Stimulated activated CD4-positive, alpha-beta T cell treated with anti-CD3 and anti-CD28 coated beads, Interleukin-2, amount 100 ng/mL, for 24 hours (primary cell): ENCODE data around the gene ATP13A5.

Experiments
- DNase-seq, 2 donors: peaks; one replicate each; pipeline ENCODE4 v3.0.0-alpha.2; 2020

The ATP13A5 gene, protein sequence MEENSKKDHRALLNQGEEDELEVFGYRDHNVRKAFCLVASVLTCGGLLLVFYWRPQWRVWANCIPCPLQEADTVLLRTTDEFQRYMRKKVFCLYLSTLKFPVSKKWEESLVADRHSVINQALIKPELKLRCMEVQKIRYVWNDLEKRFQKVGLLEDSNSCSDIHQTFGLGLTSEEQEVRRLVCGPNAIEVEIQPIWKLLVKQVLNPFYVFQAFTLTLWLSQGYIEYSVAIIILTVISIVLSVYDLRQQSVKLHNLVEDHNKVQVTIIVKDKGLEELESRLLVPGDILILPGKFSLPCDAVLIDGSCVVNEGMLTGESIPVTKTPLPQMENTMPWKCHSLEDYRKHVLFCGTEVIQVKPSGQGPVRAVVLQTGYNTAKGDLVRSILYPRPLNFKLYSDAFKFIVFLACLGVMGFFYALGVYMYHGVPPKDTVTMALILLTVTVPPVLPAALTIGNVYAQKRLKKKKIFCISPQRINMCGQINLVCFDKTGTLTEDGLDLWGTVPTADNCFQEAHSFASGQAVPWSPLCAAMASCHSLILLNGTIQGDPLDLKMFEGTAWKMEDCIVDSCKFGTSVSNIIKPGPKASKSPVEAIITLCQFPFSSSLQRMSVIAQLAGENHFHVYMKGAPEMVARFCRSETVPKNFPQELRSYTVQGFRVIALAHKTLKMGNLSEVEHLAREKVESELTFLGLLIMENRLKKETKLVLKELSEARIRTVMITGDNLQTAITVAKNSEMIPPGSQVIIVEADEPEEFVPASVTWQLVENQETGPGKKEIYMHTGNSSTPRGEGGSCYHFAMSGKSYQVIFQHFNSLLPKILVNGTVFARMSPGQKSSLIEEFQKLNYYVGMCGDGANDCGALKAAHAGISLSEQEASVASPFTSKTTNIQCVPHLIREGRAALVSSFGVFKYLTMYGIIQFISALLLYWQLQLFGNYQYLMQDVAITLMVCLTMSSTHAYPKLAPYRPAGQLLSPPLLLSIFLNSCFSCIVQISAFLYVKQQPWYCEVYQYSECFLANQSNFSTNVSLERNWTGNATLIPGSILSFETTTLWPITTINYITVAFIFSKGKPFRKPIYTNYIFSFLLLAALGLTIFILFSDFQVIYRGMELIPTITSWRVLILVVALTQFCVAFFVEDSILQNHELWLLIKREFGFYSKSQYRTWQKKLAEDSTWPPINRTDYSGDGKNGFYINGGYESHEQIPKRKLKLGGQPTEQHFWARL

DNA sequence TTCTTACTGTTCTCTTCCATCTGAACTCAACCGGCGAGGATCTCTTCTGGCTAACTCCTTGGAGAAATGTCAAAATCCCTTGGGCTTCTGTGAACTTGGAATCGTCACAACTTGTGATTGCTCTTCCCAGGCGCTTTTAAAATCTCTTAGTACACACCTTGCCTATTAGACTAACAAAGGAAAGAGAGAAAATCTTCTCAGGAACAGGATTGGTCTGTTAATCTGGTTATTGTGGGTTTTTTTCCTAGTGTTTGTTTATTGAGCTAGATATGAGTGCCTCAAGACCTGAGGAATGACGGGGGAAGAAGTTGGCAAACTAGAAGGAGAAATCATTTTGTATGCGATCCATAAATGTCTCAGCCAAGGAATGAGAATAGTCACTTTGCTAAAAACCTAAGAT is at the start of gene ATP13A5:
TSS of gene ATP13A5 (minus strand) at position 48 of the 400 bp plus-strand sequence. CDS start at position 20, 28 bp downstream.
- DNase-seq, result no peak

DNA sequence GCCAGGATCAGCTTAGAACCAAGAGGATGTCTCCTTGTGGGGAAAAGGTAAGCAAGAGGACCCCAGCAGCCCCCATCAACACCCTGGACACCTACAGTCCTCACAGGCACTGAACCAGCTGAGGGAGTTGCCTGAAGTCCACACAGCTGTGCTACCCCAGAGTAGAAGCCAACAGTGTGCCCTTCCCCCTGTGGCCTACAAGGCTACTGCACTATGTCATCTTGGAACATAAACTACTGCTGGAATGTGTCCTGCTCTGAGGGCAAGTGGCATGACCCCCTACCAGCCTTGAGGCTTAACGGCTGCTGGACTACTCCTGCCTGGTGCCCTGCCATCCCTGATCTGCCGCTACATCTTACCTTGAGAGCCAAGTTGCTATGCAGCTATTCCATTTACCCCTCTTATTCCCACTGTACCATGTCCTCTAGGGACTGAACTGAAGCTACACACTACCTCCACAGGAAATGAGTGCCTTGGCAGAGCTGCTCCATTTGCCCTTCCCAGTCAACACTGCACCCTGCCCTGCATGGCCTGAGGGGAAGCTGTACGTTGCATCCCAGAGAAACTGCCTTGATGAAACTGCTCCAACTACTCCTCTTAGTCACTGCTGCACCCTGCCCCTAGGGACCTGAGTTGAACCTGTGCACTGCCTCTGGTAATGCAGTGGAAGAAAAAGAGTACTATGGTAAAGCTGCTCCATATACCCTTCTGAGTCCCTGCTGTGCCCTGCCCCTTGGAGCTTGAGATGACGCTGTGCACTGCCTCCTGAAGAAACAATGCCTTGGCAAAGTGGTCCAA is 40.2 kb upstream of the ATP13A5 start:
- no peak for DNase-seq

DNA sequence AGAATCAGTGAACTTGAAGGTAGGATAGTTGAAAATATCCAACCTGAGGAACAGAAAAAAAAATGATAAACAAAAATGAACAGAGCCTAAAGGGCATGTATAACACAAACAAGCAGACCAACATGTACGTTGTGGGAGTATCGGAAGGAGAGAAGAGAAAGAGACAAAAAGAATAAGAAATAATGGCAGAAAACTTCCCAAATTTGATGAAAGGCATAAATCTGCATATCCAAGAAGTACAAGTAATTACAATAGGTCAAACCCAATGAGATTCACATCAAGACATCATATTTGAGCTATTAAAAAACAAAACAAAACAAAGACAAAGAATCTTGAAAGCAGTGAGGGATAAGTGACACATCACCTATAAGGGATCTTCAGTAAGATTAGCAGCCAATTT is 38.1 kb upstream of the ATP13A5 start:
- no peak for DNase-seq

DNA sequence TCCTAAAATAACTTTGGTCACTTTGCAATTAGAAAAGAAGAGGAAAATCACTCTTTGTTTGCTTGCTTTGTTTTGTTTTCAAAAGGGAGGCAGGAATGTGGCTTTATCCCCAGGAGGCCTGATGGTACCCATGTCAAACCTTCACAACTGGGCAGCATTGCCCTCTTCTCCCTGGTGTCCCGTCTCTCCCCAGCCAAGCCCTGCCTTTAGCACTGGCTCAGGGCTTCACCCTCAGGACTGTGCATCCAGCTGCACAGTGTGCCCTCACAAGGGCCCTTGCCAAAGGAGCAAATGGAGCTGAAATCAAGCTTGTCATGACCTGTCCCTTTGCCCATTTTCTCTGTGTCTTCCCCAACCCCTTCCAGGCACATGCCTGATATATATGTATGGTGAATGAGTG is 29.1 kb upstream of the ATP13A5 start:
- DNase-seq, result no peak

GRCh38 chr3:193407112-193407511 is 28.6 kb upstream of the ATP13A5 start:
- DNase-seq, result no peak

- DNase-seq, result no peak
These were observed 24.8 kb upstream of the ATP13A5 start for GRCh38 chr3:193403307-193403706.

DNA sequence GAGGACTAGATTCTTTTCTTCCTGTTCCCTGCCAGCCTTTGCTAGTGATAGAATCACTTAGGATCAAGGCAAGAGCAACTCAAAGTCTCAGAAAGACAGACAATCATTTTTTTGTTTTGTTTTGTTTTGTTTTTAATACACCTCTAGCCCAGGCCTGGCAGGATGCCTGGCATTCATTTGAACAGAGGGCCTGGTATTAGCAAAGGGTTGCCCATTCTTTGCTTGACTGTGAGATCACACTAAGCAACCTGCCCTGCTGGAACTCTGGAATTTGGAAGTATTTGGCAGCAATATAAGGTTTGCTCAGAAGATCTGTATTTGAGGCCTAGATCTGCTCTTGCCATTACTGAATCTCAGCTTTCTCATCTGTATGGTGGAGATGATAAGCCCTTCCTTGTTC is 21.8 kb upstream of the ATP13A5 start:
- DNase-seq, result no peak

GRCh38 chr3:193396451-193397244 is 18.1 kb upstream of the ATP13A5 start:
- DNase-seq, result no peak

DNA sequence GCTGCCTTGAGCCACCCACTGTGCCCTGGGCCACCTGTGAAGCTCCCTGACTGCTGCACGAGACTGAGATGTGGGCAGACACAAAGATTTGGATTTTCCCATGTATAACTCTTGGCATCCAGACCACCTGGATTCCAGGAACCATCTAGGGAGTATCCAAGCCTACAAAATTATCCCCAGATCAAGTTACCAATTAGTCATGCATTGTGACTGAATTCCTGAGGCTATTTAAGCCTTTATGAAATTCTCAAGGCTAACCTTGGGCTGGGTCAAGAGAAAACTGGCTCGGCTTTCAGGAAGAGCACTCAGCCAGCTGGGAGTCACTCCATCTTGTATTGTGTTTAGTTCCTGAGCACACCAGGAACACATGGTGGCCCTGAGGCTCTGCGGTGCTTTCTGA is 13.3 kb upstream of the ATP13A5 start:
- no peak for DNase-seq

GRCh38 chr3:193389335-193389734 is 10.8 kb upstream of the ATP13A5 start:
- DNase-seq, result no peak

DNA sequence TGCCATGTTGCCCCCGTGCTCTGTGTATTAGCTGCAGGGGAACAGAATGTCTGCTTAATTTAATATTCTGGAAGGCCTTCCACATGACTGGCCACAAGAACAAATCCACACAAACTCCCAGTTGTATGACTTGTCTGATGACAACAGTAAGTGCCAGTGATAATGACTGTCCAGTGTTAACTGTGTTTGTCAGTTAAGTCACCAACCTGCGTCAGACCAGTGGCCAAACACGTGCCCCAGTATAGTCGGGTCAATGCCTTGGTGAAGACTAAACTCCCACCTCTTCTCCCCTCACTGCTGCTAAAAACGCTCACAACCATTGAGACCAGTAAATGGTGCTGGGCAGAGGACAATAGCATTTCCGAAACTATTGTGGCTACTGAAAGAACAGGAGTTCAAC is 9.8 kb upstream of the ATP13A5 start:
- DNase-seq, result no peak

DNA sequence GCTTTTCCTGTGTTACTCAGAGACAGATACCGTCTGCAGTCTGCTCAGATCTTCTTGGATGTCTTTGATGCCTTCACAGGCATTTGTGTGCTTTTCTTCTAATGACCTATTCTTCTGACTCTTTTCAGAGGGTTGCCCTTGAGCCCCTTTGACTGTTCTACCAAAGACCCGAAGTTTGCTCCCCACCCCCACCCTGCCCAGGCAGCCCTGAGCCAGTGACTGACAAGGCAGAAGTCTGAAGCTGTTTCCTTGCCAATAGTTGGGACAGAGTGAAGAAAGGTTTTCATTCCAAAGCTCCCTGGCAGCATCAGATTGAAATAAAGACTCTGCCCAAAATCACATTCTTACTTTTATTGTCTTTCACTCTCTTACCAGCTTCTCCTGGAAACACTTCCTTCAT is 9.0 kb upstream of the ATP13A5 start:
- DNase-seq, result no peak

- no peak for DNase-seq
These were observed 962 bp downstream of the ATP13A5 start for GRCh38 chr3:193377591-193377990.

DNA sequence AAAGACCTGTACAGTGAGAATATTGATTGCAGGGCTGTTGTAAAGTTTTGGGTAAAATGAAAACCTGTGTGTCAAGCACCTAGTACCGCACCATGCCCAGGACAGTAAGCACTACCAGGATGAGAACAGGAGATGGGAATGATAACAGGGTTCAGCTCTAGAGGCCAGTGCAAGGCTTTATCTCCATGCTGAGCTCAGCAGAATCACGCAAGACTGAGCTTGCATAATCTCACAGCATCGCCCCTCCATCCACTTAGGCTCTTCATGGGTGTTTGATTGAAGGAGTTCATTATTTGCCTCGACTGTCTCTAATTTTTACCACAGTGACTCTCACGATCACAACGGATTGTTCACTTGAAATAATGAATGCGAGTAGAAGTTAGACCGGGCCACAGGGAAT is 2.9 kb downstream of the ATP13A5 start:
- no peak for DNase-seq

GRCh38 chr3:193372783-193373182 is 5.8 kb downstream of the ATP13A5 start:
- no peak for DNase-seq

DNA sequence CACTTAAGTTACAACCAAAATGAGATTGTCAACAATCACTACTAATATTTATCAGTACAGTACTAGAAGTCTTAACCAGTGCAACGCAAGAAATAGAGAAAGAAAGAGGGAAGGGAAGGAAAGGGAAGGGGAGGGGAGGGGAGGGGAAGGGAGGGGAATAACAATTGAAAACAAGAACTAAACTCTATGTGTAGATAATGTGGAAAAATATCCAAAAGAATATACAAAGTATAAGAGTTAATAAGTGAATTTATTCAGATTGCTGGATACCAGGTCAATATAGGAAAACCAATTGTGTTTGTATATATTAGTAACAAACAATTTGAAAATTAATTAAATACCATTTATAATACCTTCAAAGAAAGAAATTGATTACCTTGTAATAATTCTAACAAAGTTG is 10.7 kb downstream of the ATP13A5 start:
- no peak for DNase-seq

DNA sequence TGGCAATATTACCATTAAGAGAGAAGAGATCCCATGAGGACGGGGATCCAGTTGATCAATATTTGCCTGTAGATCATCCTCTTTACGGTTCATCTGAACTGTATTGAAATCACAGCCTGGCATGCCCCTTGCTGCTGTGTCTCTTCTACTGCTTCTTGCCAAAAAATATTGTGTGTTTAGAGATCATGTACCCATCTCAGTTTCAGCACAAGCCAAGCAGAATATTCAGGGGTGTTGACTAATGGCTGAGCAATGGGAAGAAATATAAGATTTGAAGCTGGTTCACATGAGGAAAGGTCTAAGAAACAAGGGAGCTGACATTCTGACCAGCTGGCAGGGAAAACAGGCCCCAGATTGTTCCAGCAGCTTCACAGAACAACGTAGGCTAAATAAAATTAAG is 21.3 kb downstream of the ATP13A5 start:
- no peak for DNase-seq

- no peak for DNase-seq
These were observed 24.1 kb downstream of the ATP13A5 start for GRCh38 chr3:193354423-193354822.

GRCh38 chr3:193350744-193351143 is 27.8 kb downstream of the ATP13A5 start:
- no peak for DNase-seq

GRCh38 chr3:193348686-193349085 is 29.9 kb downstream of the ATP13A5 start:
- DNase-seq, result no peak
